Measurements from ENCODE around the gene PCBD2. TPM values are rescaled to one million over a fixed set of nuclear protein-coding genes. Genes with fewer than 3 reads are reported as not detected.
"Not testable (repeated sequence)": the region's sequence is repeated elsewhere in the genome, so short reads cannot be mapped to it uniquely, and the experiment has no call there.

Gene PCBD2
- total RNA-seq, 3 donors from 2014 or later: 14.0 to 21.1 (median 15.9) TPM

- no peaks in the 10 kb centered on the region for H3K9me3 ChIP-seq
- TF ChIP-seq CTCF (IDR thresholded peaks at IDR 0.05): no peak
- intact Hi-C loops (cut with DNase I, micrococcal nuclease): no loop called here
- ATAC-seq: peak; percentile 52
- peaks cover 15% of the 10 kb centered on the region for H3K4me1 ChIP-seq (ENCODE audit: low read depth)
- no peaks in the 10 kb centered on the region for H3K36me3 ChIP-seq (ENCODE audit: low read depth)
- peak; percentile 54 to 69 (median 64) for DNase-seq
- H3K4me3 ChIP-seq: peak overlapping the region; percentile 94
These were observed 29.9 kb upstream of the PCBD2 start for GRCh38 chr5:134874831-134875655.

DNA sequence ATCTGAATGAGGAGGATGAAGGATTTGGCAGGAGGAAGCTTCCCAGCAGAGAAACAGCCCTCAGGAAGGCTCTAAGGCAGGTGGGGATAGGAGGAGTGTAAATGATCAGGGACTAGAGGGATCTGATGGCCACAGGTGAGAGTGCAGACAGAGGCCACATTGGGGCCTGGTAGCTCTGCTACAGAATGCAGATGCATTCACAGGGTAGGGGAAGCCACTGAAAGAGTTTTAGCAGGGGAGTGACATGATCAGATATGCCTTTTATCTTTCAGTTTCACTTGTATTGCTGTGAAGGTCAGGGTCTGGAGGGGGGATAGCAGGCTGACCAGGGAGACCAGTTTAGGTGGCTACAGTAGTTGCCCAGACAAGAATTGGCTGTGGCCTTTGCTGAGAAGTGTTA lies 27.8 kb upstream of the PCBD2 start:
- H3K4me3 ChIP-seq: no peak overlapping the region
- TF ChIP-seq CTCF (IDR thresholded peaks at IDR 0.05): no peak
- DNase-seq (no peak), ATAC-seq (no peak)
- intact Hi-C loops (cut with DNase I, micrococcal nuclease): no loop called here
- H3K36me3 ChIP-seq (ENCODE audit: low read depth): no peaks in the 10 kb centered on the region
- peaks cover 15% of the 10 kb centered on the region for H3K4me1 ChIP-seq (ENCODE audit: low read depth)
- no peaks in the 10 kb centered on the region for H3K9me3 ChIP-seq

DNA sequence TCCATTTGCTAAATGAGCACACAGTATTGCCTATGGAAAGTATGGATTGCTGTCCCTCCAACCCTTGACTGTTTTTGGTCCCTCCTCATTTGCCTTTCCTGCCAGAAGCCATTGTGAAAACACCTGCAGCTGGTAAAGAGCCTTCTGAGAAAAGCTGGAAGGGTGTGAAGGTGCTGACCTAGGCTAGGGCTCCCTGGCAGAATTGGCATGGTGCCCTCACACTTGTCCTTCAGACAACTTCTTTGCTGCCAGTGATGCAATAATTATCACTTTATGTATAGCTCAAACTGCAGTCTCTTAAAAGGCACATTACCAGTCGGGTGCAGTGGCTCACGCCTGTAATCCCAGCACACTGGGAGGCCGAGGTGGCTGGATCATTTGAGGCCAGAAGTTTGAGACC lies 26.5 kb upstream of the PCBD2 start:
- ATAC-seq: no peak
- peak in 1 of 3 donors; percentile 41 for DNase-seq

GRCh38 chr5:134879456-134879855 lies 25.5 kb upstream of the PCBD2 start:
- ATAC-seq: peak; percentile 11
- DNase-seq: peak in 1 of 3 donors; percentile 36
- intact Hi-C loops (cut with DNase I, micrococcal nuclease): no loop called here
- peaks cover 15% of the 10 kb centered on the region for H3K4me1 ChIP-seq (ENCODE audit: low read depth)
- TF ChIP-seq CTCF (IDR thresholded peaks at IDR 0.05): no peak
- H3K4me3 ChIP-seq: no peak overlapping the region
- H3K36me3 ChIP-seq (ENCODE audit: low read depth): no peaks in the 10 kb centered on the region
- no peaks in the 10 kb centered on the region for H3K9me3 ChIP-seq

More for the DNA sequence above, 26.5 kb upstream of the PCBD2 start:
- H3K36me3 ChIP-seq (ENCODE audit: low read depth): no peaks in the 10 kb centered on the region
- intact Hi-C loops (cut with DNase I, micrococcal nuclease): no loop called here
- no peak for TF ChIP-seq CTCF (IDR thresholded peaks at IDR 0.05)
- no peak overlapping the region for H3K4me3 ChIP-seq
- H3K9me3 ChIP-seq: no peaks in the 10 kb centered on the region
- H3K4me1 ChIP-seq (ENCODE audit: low read depth): peaks cover 15% of the 10 kb centered on the region

DNA sequence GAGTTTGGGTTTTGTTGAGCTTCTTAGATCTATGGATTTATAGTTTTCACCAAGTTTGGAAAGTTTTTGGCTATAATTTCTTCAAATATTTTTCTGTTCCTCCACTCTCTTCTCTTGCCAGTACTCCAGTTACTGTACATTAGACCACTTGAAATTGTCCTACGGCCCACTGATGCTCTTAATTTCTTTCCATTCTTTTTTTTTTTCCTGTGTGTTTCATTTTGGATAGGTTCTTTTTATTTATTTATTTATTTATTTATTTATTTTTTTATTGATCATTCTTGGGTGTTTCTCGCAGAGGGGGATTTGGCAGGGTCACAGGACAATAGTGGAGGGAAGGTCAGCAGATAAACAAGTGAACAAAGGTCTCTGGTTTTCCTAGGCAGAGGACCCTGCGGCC lies 24.0 kb upstream of the PCBD2 start:
- intact Hi-C loops (cut with DNase I, micrococcal nuclease); ATAC-seq: not testable (repeated sequence)

DNA sequence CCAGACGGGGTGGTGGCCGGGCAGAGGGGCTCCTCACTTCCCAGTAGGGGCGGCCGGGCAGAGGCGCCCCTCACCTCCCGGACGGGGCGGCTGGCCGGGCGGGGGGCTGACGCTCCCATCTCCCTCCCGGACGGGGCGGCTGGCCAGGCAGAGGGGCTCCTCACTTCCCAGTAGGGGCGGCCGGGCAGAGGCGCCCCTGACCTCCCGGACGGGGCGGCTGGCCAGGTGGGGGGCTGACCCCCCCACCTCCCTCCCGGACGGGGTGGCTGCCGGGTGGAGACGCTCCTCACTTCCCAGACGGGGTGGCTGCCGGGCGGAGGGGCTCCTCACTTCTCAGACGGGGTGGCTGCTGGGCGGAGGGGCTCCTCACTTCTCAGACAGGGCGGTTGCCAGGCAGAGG lies 23.2 kb upstream of the PCBD2 start:
- DNase-seq; intact Hi-C loops (cut with DNase I, micrococcal nuclease); H3K4me3 ChIP-seq; H3K9me3 ChIP-seq; H3K4me1 ChIP-seq (ENCODE audit: low read depth); H3K36me3 ChIP-seq (ENCODE audit: low read depth); ATAC-seq: not testable (repeated sequence)

More for the DNA sequence above, 24.0 kb upstream of the PCBD2 start:
- H3K4me1 ChIP-seq (ENCODE audit: low read depth); DNase-seq; H3K36me3 ChIP-seq (ENCODE audit: low read depth); H3K9me3 ChIP-seq; H3K4me3 ChIP-seq: not testable (repeated sequence)

Measured in mucosa of descending colon (tissue), 3 donors.